Heart right ventricle (tissue), 16 donors: ENCODE results near the gene TNS3. TPM values are rescaled to one million over a fixed set of nuclear protein-coding genes. Genes with fewer than 3 reads are reported as not detected.

ENCODE experiments used
- ATAC-seq, 8 donors: fragments of 200-7000 bp; cut with Tn5 transposase; one replicate each; pipeline ENCODE4 v1.9.1; 2020; ENCODE audit warnings: mild to moderate bottlenecking in 8 of 8, moderate library complexity in 8 of 8, moderate number of reproducible peaks in 1 of 8
- DNase-seq, 2 donors: peaks; one replicate each; pipeline ENCODE4 v3.0.0-alpha.2; 2020
- H3K27ac ChIP-seq, 10 donors: fragments of 200-600 bp; sonication (generic) in 2 of 10; one replicate each; pipeline versions ENCODE4 v1.5.0 to v1.8.0; 2020 to 2022; ENCODE audit warnings: mild to moderate bottlenecking in 3 of 10
- H3K27me3 ChIP-seq, 7 donors: fragments of 200-600 bp; one replicate each; pipeline ENCODE4 v1.8.0; 2021 to 2022; ENCODE audit warnings: mild to moderate bottlenecking in 2 of 7
- H3K36me3 ChIP-seq, 9 donors: fragments of 200-600 bp; sonication (generic) in 1 of 9; one replicate each; pipeline versions ENCODE4 v1.5.0 to v1.8.0; 2020 to 2022; ENCODE audit warnings: mild to moderate bottlenecking in 2 of 9
- H3K4me1 ChIP-seq, 9 donors: fragments of 200-600 bp; sonication (generic) in 1 of 9; one replicate each; pipeline versions ENCODE4 v1.5.0 to v1.8.0; 2020 to 2022; ENCODE audit warnings: mild to moderate bottlenecking in 4 of 9
- H3K4me3 ChIP-seq, 10 donors: fragments of 200-600 bp; sonication (generic) in 2 of 10; one replicate each; pipeline versions ENCODE4 v1.5.0 to v1.8.0; 2020 to 2022; ENCODE audit warnings: mild to moderate bottlenecking in 7 of 10, moderate library complexity in 2 of 10
- H3K9me3 ChIP-seq, 11 donors: fragments of 200-600 bp in 10 of 11; sonication (generic) in 2 of 11; one replicate each; pipeline versions ENCODE4 v1.5.0 to v1.8.0; 2013 to 2022; ENCODE audit warnings: mild to moderate bottlenecking in 2 of 11, control low read depth in 1 of 11, moderate library complexity in 1 of 11
- CTCF ChIP-seq, 9 donors: fragments of 200-600 bp; sonication (generic) in 2 of 9; IDR thresholded peaks; one replicate each; pipeline versions ENCODE4 v1.5.0 to v1.8.0; 2021 to 2022; ENCODE audit warnings: antibody characterized with exemption in 9 of 9, mild to moderate bottlenecking in 5 of 9, moderate library complexity in 1 of 9
- WGBS, 2 donors: extraction: QIAGEN DNeasy Blood & Tissue Kit; methylation state at CpG; one replicate each; pipeline ENCODE4 v1.1.7; 2013; ENCODE audit warnings: inconsistent platforms in 1 of 2; 5-methylcytosine and 5-hydroxymethylcytosine counted together
- intact Hi-C, 10 donors: fragments of 100-400 bp; cut with DNase I; formaldehyde crosslinking; loops; one replicate each; pipeline versions ENCODE4 v1.11.1 to v1.14.2; 2022
- polyA plus RNA-seq, 2 donors: library from polyadenylated mRNA; stranded (reverse); fragments of 200-250 nt; gene quantifications; one replicate each; pipeline ENCODE4 v1.2.3, GENCODE V29; 2013
- total RNA-seq, 10 donors: library from RNA; stranded (reverse); fragmentation: NEBNext Ultra II Directional in 3 of 10; extraction: Animal tissue kit (Norgen Biotek cat#: 25700) in 3 of 10; gene quantifications; one replicate each; pipeline versions ENCODE4 v1.2.1 to v1.2.4, GENCODE V29; 2021 to 2023
- donor health status: Arrhythmogenic right ventricular cardiomyopathy.
- donor health status: ischemic (EF 13 %, LVEDD 7.1; RV severe dilation, severe dysfunction).
- donor health status: healthy with polysubstance abuse.
- donor health status: DM: no; HTN: yes; CAD: no.
- donor health status: DM: no; HTN: no; CAD: no.
- donor health status: ischemic (EF 25% LVEDD 6.9; RV normal size, moderate dysfunction).
- donor health status: ischemic (EF 25% LVEDD 5.7; RV mildly dilated, moderate dysfunction).
- donor health status: healthy.
- donor health status: DM: yes; HTN: yes; CAD: no.
- donor health status: Ischemic cardiomyopathy.
- donor health status: ischemic (EF 35%, LVEDD 5.7; RV mildly dilated, moderate dysfunction).
- donor health status: nonischemic (EF 11% LVEDD 7.7; RV severe dilation, severe dysfunction).
- donor health status: DM: yes; HTN: yes; CAD: no.
- donor health status: PGD.
- donor health status: ischemic (EF 29% LVEDD 5.4; RV normal size, mild dysfunction).
- donor health status: nonischemic (EF 23%, LVEDD 6.1; RV moderate dilation, normal function).

TNS3 gene
- total and polyA plus RNA-seq, 12 donors: 6.7 to 74.2 (median 34.0) TPM

GRCh38 chr7:47448971-47449370, 132.9 kb downstream of the TNS3 start:
- DNase-seq: no peak
- 93 to 94% methylated on average over 9 of the region's 9 CpGs for WGBS, 2 donors
- intact Hi-C loops: loop anchor here in 3 of 10 donors (10.0 kb wide), 4 partner anchors 106 to 366 kb away; no protein-coding TSS in a partner anchor
- H3K27ac ChIP-seq: no peak overlapping the region
- H3K4me1 ChIP-seq: peaks cover 8 to 65% (median 35%) of the 10 kb centered on the region in 9 donors
- no peak for TF ChIP-seq CTCF (IDR thresholded peaks at IDR 0.05)
- H3K36me3 ChIP-seq: no peaks in the 10 kb centered on the region
- ATAC-seq: no peak
- H3K9me3 ChIP-seq: no peaks in the 10 kb centered on the region
- H3K27me3 ChIP-seq: no peaks in the 10 kb centered on the region
- no peak overlapping the region for H3K4me3 ChIP-seq

- no peaks in the 10 kb centered on the region for H3K9me3 ChIP-seq
- H3K27me3 ChIP-seq: no peaks in the 10 kb centered on the region
- no peak for TF ChIP-seq CTCF (IDR thresholded peaks at IDR 0.05)
- peaks cover 2 to 57% (median 25%) of the 10 kb centered on the region in 9 donors for H3K4me1 ChIP-seq
- 87 to 88% methylated on average over 12 of the region's 12 CpGs for WGBS, 2 donors
- H3K36me3 ChIP-seq: no peaks in the 10 kb centered on the region
- no peak overlapping the region for H3K4me3 ChIP-seq
- DNase-seq: no peak
- intact Hi-C loops: loop anchor here in 3 of 10 donors (10.0 kb wide), 4 partner anchors 107 to 367 kb away; no protein-coding TSS in a partner anchor
- peak in 2 of 8 donors; percentile 28 to 42 for ATAC-seq
- peak overlapping the region in 2 of 10 donors; percentile 31 to 44 for H3K27ac ChIP-seq
These were observed 134.1 kb downstream of the TNS3 start for GRCh38 chr7:47447621-47448349.

- Histone ChIP-seq H3K4me3 (no peak overlapping the region), H3K36me3 (no peaks in the 10 kb centered on the region), H3K27ac (peak overlapping the region in 3 of 10 donors; percentile 31 to 36 (median 35)), H3K4me1 (peaks cover 2 to 57% (median 23%) of the 10 kb centered on the region in 9 donors), H3K9me3 (no peaks in the 10 kb centered on the region), H3K27me3 (no peaks in the 10 kb centered on the region)
- TF ChIP-seq CTCF (IDR thresholded peaks at IDR 0.05): no peak
- ATAC-seq (peak in 2 of 8 donors; percentile 19 to 60), DNase-seq (no peak)
- WGBS, 2 donors: 53 to 65% methylated on average over 9 of the region's 9 CpGs
- intact Hi-C loops: loop anchor here in 3 of 10 donors (10.0 kb wide), 4 partner anchors 108 to 368 kb away; no protein-coding TSS in a partner anchor
These were observed 134.9 kb downstream of the TNS3 start for GRCh38 chr7:47446871-47447466.

- intact Hi-C loops: loop anchor here in 4 of 10 donors (5.0 to 10.0 kb wide), 6 partner anchors 110 to 373 kb away; partner anchors contain the start of gene TNS3 (in 1 of the 4)
- H3K4me1 ChIP-seq: peaks cover 4 to 48% (median 23%) of the 10 kb centered on the region in 9 donors
These were observed 137.4 kb downstream of the TNS3 start for GRCh38 chr7:47444376-47445098.

More at GRCh38 chr7:47444376-47445098, 137.4 kb downstream of the TNS3 start:
- peak; percentile 13 to 66 (median 50) for TF ChIP-seq CTCF (IDR thresholded peaks at IDR 0.05)
- no peaks in the 10 kb centered on the region for H3K27me3 ChIP-seq
- DNase-seq (no peak), ATAC-seq (peak in 2 of 8 donors; percentile 16 to 40)
- H3K9me3 ChIP-seq: no peaks in the 10 kb centered on the region
- H3K36me3 ChIP-seq: peaks cover 0 to 16% (median 0%) of the 10 kb centered on the region in 9 donors
- 80 to 83% methylated on average over 14 of the region's 14 CpGs for WGBS, 2 donors
- no peak overlapping the region for H3K27ac ChIP-seq
- H3K4me3 ChIP-seq: no peak overlapping the region
